HepG2 (cell line): ENCODE results near the gene ADCY1. TPM values are rescaled to one million over a fixed set of nuclear protein-coding genes. Genes with fewer than 3 reads are reported as not detected.

ENCODE experiments used
- ATAC-seq: fragments of 200-7000 bp; cut with Tn5 transposase; 3 replicates; pipeline ENCODE4 v1.9.1; 2020; ENCODE audit warnings: mild to moderate bottlenecking, moderate library complexity
- BruUV-seq: library from RNA; stranded (reverse); fragments of 400-500 nt; replicated peaks from 2 replicates; lab custom pipeline; 2021; lab: Mats Ljungman, UMichigan
- CTCF ChIA-PET: fragments of 300-600 bp; formaldehyde crosslinking; extraction: SDS; loops from one replicate; lab custom pipeline; 2021; ENCODE audit warnings: low total read pairs, inconsistent platforms, low intra/inter-chr PET ratio; lab: Yijun Ruan, JAX
- POLR2A ChIA-PET: fragments of 350-600 bp; sonication (Branson Sonifier 250); formaldehyde crosslinking; loops from one replicate; lab custom pipeline; 2020; ENCODE audit warnings: antibody characterized with exemption, inconsistent platforms; lab: Yijun Ruan, JAX
- DNase-seq: peaks from one replicate; pipeline ENCODE4 v3.0.0-alpha.2; 2015; ENCODE audit warnings: low spot score
- FAIRE-seq: peaks from 3 replicates; lab custom pipeline; 2011; peaks lifted over from hg19 to GRCh38; lab: Jason Lieb, UNC
- H2AFZ ChIP-seq: one replicate; pipeline ENCODE4 v1.6.1; 2011; ENCODE audit warnings: low read length, inconsistent platforms
- H3K27ac ChIP-seq: fragments of 300-600 bp; 3 replicates; pipeline ENCODE4 v1.8.0; 2011; ENCODE audit warnings: mixed run types, mild to moderate bottlenecking, mixed read lengths, low read length, inconsistent platforms; ENCODE audit not compliant: insufficient read depth; ENCODE audit errors: extremely low read length
- H3K27me3 ChIP-seq, 2 experiments: fragments of 200-600 bp in 1 of 2; 2 replicates in 1 of 2; 3 replicates in 1 of 2; pipeline versions ENCODE4 v1.6.0 to v1.8.0; 2011; ENCODE audit warnings: low read length in 2 of 2, mild to moderate bottlenecking in 2 of 2, moderate library complexity in 2 of 2, inconsistent platforms in 1 of 2; ENCODE audit not compliant: insufficient read depth in 2 of 2, control insufficient read depth in 1 of 2
- H3K36me3 ChIP-seq, 2 experiments: fragments of 200-600 bp in 1 of 2; replicated peaks in 1 of 2; 2 replicates in 1 of 2; 3 replicates in 1 of 2; pipeline versions ENCODE4 v1.5.1 to v1.8.0; 2011; ENCODE audit warnings: low read length in 2 of 2, inconsistent platforms in 1 of 2; ENCODE audit not compliant: insufficient read depth in 2 of 2, control insufficient read depth in 1 of 2
- H3K4me1 ChIP-seq: 2 replicates; pipeline ENCODE4 v1.5.1; 2012; ENCODE audit warnings: low read length, inconsistent platforms; ENCODE audit not compliant: insufficient read depth
- H3K4me2 ChIP-seq: 2 replicates; pipeline ENCODE4 v1.6.0; 2011; ENCODE audit warnings: low read depth, low read length, inconsistent platforms
- H3K4me3 ChIP-seq, 3 experiments: fragments of 200-600 bp in 1 of 3; sonication (generic), shearing (Covaris generic) in 1 of 3; replicated peaks in 1 of 3; 2 replicates each; pipeline ENCODE4 v1.5.1; 2011 to 2016; ENCODE audit warnings: low read length in 3 of 3, inconsistent platforms in 2 of 3, low read depth in 2 of 3, mild to moderate bottlenecking in 2 of 3, control low read depth in 1 of 3, mixed read lengths in 1 of 3; ENCODE audit not compliant: insufficient read depth in 1 of 3
- H3K79me2 ChIP-seq: one replicate; pipeline ENCODE4 v1.6.1; 2011; ENCODE audit warnings: low read length, inconsistent platforms; ENCODE audit not compliant: insufficient read depth
- H3K9ac ChIP-seq: 2 replicates; pipeline ENCODE4 v1.6.0; 2011; ENCODE audit warnings: mild to moderate bottlenecking, low read depth, low read length, inconsistent platforms; ENCODE audit not compliant: insufficient read depth
- H3K9me3 ChIP-seq: 2 replicates; pipeline ENCODE4 v1.5.1; 2012; ENCODE audit warnings: mild to moderate bottlenecking, low read length
- H4K20me1 ChIP-seq: 2 replicates; pipeline ENCODE4 v1.6.0; 2011; ENCODE audit warnings: inconsistent platforms, mild to moderate bottlenecking, low read length, moderate library complexity; ENCODE audit not compliant: insufficient read depth
- FOXO4 ChIP-seq: sonication (generic); formaldehyde crosslinking; conservative IDR thresholded peaks from 2 replicates; pipeline ENCODE4 v1.8.1; 2023; ENCODE audit warnings: missing genetic modification reagents
- MEIS1 ChIP-seq: sonication (generic); formaldehyde crosslinking; IDR thresholded peaks from 2 replicates; pipeline ENCODE4 v1.9.0; 2021; ENCODE audit warnings: mild to moderate bottlenecking, missing genetic modification reagents, moderate library complexity, borderline replicate concordance
- RARA ChIP-seq: IDR thresholded peaks from 2 replicates; pipeline ENCODE4 v1.6.1; 2016; ENCODE audit warnings: missing genetic modification reagents, missing compliant biosample characterization
- RARG ChIP-seq: sonication (generic); formaldehyde crosslinking; IDR thresholded peaks from 2 replicates; pipeline ENCODE4 v1.4.0; 2020; ENCODE audit warnings: low read depth, mild to moderate bottlenecking, missing genetic modification reagents
- TERF1 ChIP-seq: sonication (generic); formaldehyde crosslinking; IDR thresholded peaks from 2 replicates; pipeline ENCODE4 v1.8.0; 2022; ENCODE audit warnings: mild to moderate bottlenecking, missing genetic modification reagents, moderate library complexity
- ZNF142 ChIP-seq: sonication (generic); formaldehyde crosslinking; IDR thresholded peaks from 2 replicates; pipeline ENCODE4 v1.4.0; 2020; ENCODE audit warnings: missing genetic modification reagents
- ZNF34 ChIP-seq: sonication (generic); formaldehyde crosslinking; IDR thresholded peaks from 2 replicates; pipeline ENCODE4 v1.4.0; 2020; ENCODE audit warnings: mild to moderate bottlenecking, missing genetic modification reagents, borderline replicate concordance
- ZNF343 ChIP-seq: sonication (generic); formaldehyde crosslinking; IDR thresholded peaks from 2 replicates; pipeline ENCODE4 v1.4.0; 2020; ENCODE audit warnings: mild to moderate bottlenecking, missing genetic modification reagents
- ZNF543 ChIP-seq: sonication (generic); formaldehyde crosslinking; IDR thresholded peaks from 2 replicates; pipeline ENCODE4 v1.4.0; 2020; ENCODE audit warnings: mild to moderate bottlenecking, missing genetic modification reagents
- ZNF558 ChIP-seq: sonication (generic); formaldehyde crosslinking; IDR thresholded peaks from 2 replicates; pipeline ENCODE4 v1.9.0; 2022; ENCODE audit warnings: mild to moderate bottlenecking, missing genetic modification reagents, borderline replicate concordance
- ZNF598 ChIP-seq: sonication (generic); formaldehyde crosslinking; IDR thresholded peaks from 2 replicates; pipeline ENCODE4 v1.5.1; 2020; ENCODE audit warnings: mild to moderate bottlenecking, missing genetic modification reagents, borderline replicate concordance
- in situ Hi-C: cut with HindIII; loops from 2 replicates; pipeline ENCODE4 v1.10.0; 2017; ENCODE audit warnings: low pct_unique_long_range_greater_than_20kb; ENCODE audit not compliant: extremely low pct_ligation_motif_present
- intact Hi-C: fragments of 100-400 bp; cut with micrococcal nuclease; formaldehyde crosslinking; loops from one replicate; pipeline ENCODE4 v1.10.0; 2022; ENCODE audit not compliant: unreplicated experiment
- polyA plus RNA-seq, 8 experiments: library from polyadenylated mRNA; depleted of rRNA in 3 of 8; stranded (reverse) in 7 of 8; unstranded in 1 of 8; fragments of >200 nt; fragmentation: Illumina TruSeq in 4 of 8; extraction: Trizol in 4 of 8; gene quantifications; 2 replicates each; pipeline versions ENCODE4 v1.2.1 to v1.2.3, GENCODE V29; 2011 to 2016; ENCODE audit warnings: low read depth in 4 of 8, missing spikeins in 1 of 8, mixed read lengths in 1 of 8; ENCODE audit not compliant: insufficient read depth in 1 of 8
- total RNA-seq, 5 experiments: library from RNA; depleted of rRNA; stranded (reverse); fragments of >200 nt; fragmentation: Illumina TruSeq; extraction: Trizol; gene quantifications; 2 replicates each; pipeline ENCODE4 v1.2.3, GENCODE V29; 2016; ENCODE audit warnings: low read depth in 1 of 5
- TF ChIP-seq, protein P1 (sequence below): sonication (generic); IDR thresholded peaks from 2 replicates; pipeline ENCODE4 v1.6.1; 2016; ENCODE audit warnings: low read depth, borderline replicate concordance

The ADCY1 gene
- total and polyA plus RNA-seq, 2 of the 13 experiments (the other 11 are each of a cell fraction or from before 2014, with no cell fraction given), result 0.80 to 1.2 TPM

GRCh38 chr7:45690762-45691150 is 116.6 kb downstream of the ADCY1 start:
- CTCF ChIA-PET, result no interaction called here
- H3K27ac ChIP-seq, result peak overlapping the region; percentile 88
- ATAC-seq (peak; percentile 30), DNase-seq (no peak), FAIRE-seq (no peak)
- in situ Hi-C loops, result no loop called here
- H3K79me2 ChIP-seq, result no peaks in the 10 kb centered on the region
- no peaks in the 10 kb centered on the region for H3K9me3 ChIP-seq
- peaks cover 53% of the 10 kb centered on the region for H3K4me1 ChIP-seq
- H2AFZ ChIP-seq, result no peak overlapping the region
- peak overlapping the region; percentile 42 for H3K9ac ChIP-seq
- H3K4me3 ChIP-seq, result peak overlapping the region in 1 of 3 experiments; percentile 25; a peak in 1 of 6 replicates
- H3K27me3 ChIP-seq, result no peaks in the 10 kb centered on the region
- POLR2A ChIA-PET, result interaction anchor here (0.9 to 1.2 kb wide), 4 partner anchors 27 to 197 kb away, joined by 3 to 5 read pairs (median 4); partner anchors contain the start of gene IGFBP1
- intact Hi-C loops, result no loop called here
- H3K4me2 ChIP-seq, result peak overlapping the region; percentile 51
- no TSS peak for BruUV-seq
- H4K20me1 ChIP-seq, result no peaks in the 10 kb centered on the region
- no peaks in the 10 kb centered on the region for H3K36me3 ChIP-seq
- TF ChIP-seq ZNF598 (CRISPR knock-in tag) (0 out of 2 replicates have a peak, but pooled peaks have one; percentile 24), TERF1 (CRISPR knock-in tag) (no peak), ZNF543 (CRISPR knock-in tag) (0 out of 2 replicates have a peak, but pooled peaks have one; percentile 2), FOXO4 (CRISPR knock-in tag) (0 out of 2 replicates have a peak, but pooled peaks have one; percentile 24), MEIS1 (CRISPR knock-in tag) (0 out of 2 replicates have a peak, but pooled peaks have one; percentile 9), ZNF34 (CRISPR knock-in tag) (0 out of 2 replicates have a peak, but pooled peaks have one; percentile 6), RARA (CRISPR knock-in tag) (no peak), ZNF558 (0 out of 2 replicates have a peak, but pooled peaks have one; percentile 19), RARG (CRISPR knock-in tag) (peak; percentile 26; the same call in 1 of the 2 replicates), ZNF142 (CRISPR knock-in tag) (0 out of 2 replicates have a peak, but pooled peaks have one; percentile 16), ZNF343 (CRISPR knock-in tag) (peak; percentile 57; the same call in 1 of the 2 replicates)
- TF ChIP-seq, protein P1, sequence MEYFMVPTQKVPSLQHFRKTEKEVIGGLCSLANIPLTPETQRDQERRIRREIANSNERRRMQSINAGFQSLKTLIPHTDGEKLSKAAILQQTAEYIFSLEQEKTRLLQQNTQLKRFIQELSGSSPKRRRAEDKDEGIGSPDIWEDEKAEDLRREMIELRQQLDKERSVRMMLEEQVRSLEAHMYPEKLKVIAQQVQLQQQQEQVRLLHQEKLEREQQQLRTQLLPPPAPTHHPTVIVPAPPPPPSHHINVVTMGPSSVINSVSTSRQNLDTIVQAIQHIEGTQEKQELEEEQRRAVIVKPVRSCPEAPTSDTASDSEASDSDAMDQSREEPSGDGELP, result peak; percentile 68
